SU-DHL-6 (cell line): Measurements from ENCODE around the gene DOK6.

ENCODE experiments used
- H2AFZ ChIP-seq: fragments of 200-600 bp; sonication (generic); 2 replicates; pipeline ENCODE4 v1.6.1; 2014; ENCODE audit warnings: low read depth, mild to moderate bottlenecking, moderate library complexity, mixed read lengths, antibody characterized with exemption, low read length; ENCODE audit not compliant: severe bottlenecking
- H3F3A ChIP-seq: fragments of 200-600 bp; shearing (Covaris generic); 2 replicates; pipeline ENCODE4 v1.6.0; 2016; ENCODE audit warnings: antibody characterized with exemption, mild to moderate bottlenecking; ENCODE audit not compliant: insufficient read depth
- H3K27ac ChIP-seq: fragments of 200-600 bp; sonication (generic); 2 replicates; pipeline ENCODE4 v1.5.1; 2016; ENCODE audit warnings: low read depth, mild to moderate bottlenecking, low read length, moderate library complexity, mixed read lengths
- H3K27me3 ChIP-seq: fragments of 200-600 bp; sonication (generic), shearing (Covaris generic); 2 replicates; pipeline ENCODE4 v1.6.0; 2014; ENCODE audit warnings: mild to moderate bottlenecking, low read length
- H3K36me3 ChIP-seq: fragments of 200-600 bp; sonication (generic); 2 replicates; pipeline ENCODE4 v1.6.1; 2014; ENCODE audit warnings: mild to moderate bottlenecking, low read length, mixed read lengths
- H3K4me2 ChIP-seq: fragments of 300-600, 200-600 bp; shearing (Covaris generic), sonication (generic); 2 replicates; pipeline ENCODE4 v1.6.0; 2014; ENCODE audit warnings: low read length, low read depth, mild to moderate bottlenecking; ENCODE audit not compliant: poor library complexity, severe bottlenecking
- H3K4me3 ChIP-seq: fragments of 200-600 bp; sonication (generic); 2 replicates; pipeline ENCODE4 v1.5.1; 2014; ENCODE audit warnings: antibody characterized with exemption, low read length, mild to moderate bottlenecking, mixed read lengths; ENCODE audit not compliant: insufficient read depth, poor library complexity, severe bottlenecking
- H3K79me2 ChIP-seq: fragments of 200-600 bp; sonication (generic); 2 replicates; pipeline ENCODE4 v1.6.1; 2014; ENCODE audit warnings: mild to moderate bottlenecking, low read length, moderate library complexity; ENCODE audit not compliant: insufficient read depth
- H3K9ac ChIP-seq: fragments of 200-600 bp; sonication (generic); 2 replicates; pipeline ENCODE4 v1.7.0; 2014; ENCODE audit warnings: mild to moderate bottlenecking, low read length
- H3K9me2 ChIP-seq: fragments of 200-600 bp; sonication (generic); replicated peaks from 2 replicates; pipeline ENCODE4 v1.6.1; 2014; ENCODE audit warnings: low read length; ENCODE audit not compliant: insufficient read depth
- H3K9me3 ChIP-seq: fragments of 200-600 bp; sonication (generic); 2 replicates; pipeline ENCODE4 v1.6.1; 2014; ENCODE audit warnings: low read length, mixed read lengths; ENCODE audit not compliant: insufficient read depth
- H4K20me1 ChIP-seq: fragments of 200-600 bp; sonication (generic); 2 replicates; pipeline ENCODE4 v1.6.1; 2014; ENCODE audit warnings: low read depth, mild to moderate bottlenecking, antibody characterized with exemption, low read length, moderate library complexity, mixed read lengths
- EZH2phosphoT487 ChIP-seq: fragments of 200-600 bp; sonication (generic), shearing (Covaris generic); conservative IDR thresholded peaks from 2 replicates; pipeline ENCODE4 v1.6.1; 2018; ENCODE audit warnings: mild to moderate bottlenecking, antibody characterized with exemption, low read length, moderate library complexity, mixed read lengths
- TF ChIP-seq, protein P1 (sequence below): fragments of 200-600 bp; sonication (generic); IDR thresholded peaks from one replicate; pipeline ENCODE4 v1.5.1; 2017; ENCODE audit warnings: antibody characterized with exemption, mild to moderate bottlenecking, low read length, moderate library complexity; ENCODE audit not compliant: insufficient read depth, poor library complexity, severe bottlenecking

The DOK6 gene

DNA sequence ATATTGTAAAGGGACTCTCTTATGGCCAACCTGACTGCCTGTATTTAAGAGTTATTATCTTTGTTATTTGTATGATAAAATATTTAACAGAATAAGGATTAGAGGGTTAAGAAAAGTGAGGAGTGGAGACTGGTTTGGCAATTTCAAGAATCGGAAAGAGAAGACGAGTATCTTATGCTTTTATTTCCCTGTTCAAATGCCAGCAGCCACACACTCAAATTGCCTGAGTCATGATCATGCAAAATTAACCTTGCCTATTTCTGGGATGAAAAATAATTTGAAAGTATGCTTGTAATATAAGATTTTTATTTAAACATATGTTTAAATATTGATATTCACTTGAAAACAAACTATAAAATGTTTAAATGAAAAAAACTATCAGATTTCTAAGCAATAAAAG is 358.4 kb downstream of the DOK6 start:
- Histone ChIP-seq H3K36me3 (no peaks in the 10 kb centered on the region), H3K9me2 (no peaks in the 10 kb centered on the region), H3F3A (no peaks in the 10 kb centered on the region), H3K9me3 (no peaks in the 10 kb centered on the region), H3K27ac (no peak overlapping the region), H3K27me3 (no peaks in the 10 kb centered on the region), H3K9ac (no peak overlapping the region), H2AFZ (no peak overlapping the region), H4K20me1 (no peaks in the 10 kb centered on the region), H3K79me2 (no peaks in the 10 kb centered on the region), H3K4me3 (no peak overlapping the region), H3K4me2 (no peak overlapping the region)
- TF ChIP-seq, protein P1, sequence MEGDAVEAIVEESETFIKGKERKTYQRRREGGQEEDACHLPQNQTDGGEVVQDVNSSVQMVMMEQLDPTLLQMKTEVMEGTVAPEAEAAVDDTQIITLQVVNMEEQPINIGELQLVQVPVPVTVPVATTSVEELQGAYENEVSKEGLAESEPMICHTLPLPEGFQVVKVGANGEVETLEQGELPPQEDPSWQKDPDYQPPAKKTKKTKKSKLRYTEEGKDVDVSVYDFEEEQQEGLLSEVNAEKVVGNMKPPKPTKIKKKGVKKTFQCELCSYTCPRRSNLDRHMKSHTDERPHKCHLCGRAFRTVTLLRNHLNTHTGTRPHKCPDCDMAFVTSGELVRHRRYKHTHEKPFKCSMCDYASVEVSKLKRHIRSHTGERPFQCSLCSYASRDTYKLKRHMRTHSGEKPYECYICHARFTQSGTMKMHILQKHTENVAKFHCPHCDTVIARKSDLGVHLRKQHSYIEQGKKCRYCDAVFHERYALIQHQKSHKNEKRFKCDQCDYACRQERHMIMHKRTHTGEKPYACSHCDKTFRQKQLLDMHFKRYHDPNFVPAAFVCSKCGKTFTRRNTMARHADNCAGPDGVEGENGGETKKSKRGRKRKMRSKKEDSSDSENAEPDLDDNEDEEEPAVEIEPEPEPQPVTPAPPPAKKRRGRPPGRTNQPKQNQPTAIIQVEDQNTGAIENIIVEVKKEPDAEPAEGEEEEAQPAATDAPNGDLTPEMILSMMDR = no peak
- no peak for TF ChIP-seq EZH2phosphoT487

DNA sequence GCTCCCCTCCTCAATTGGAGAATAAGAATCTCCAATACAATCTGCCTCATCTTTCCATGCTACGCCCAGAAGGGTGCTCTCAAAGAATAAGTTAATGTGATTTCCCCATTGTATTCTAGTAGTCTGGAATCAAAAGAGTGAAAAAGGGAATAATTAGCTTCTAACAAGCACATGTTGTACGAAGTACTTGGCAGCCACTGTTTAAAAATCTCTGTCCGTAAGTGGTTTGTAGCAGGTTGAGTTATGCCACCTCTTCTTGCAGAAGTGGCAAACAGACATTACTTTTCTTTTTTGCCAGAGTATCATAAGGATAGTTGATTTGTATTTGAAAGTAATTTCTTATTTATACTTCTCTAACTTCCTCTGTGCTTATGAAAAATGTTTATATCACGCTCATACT is 362.3 kb downstream of the DOK6 start:
- Histone ChIP-seq H3K9me2 (no peaks in the 10 kb centered on the region), H3F3A (no peaks in the 10 kb centered on the region), H2AFZ (no peak overlapping the region), H3K4me2 (no peak overlapping the region), H3K4me3 (no peak overlapping the region), H4K20me1 (no peaks in the 10 kb centered on the region), H3K27me3 (no peaks in the 10 kb centered on the region), H3K36me3 (no peaks in the 10 kb centered on the region), H3K9me3 (no peaks in the 10 kb centered on the region), H3K9ac (no peak overlapping the region), H3K79me2 (no peaks in the 10 kb centered on the region), H3K27ac (no peak overlapping the region)
- TF ChIP-seq, protein P1 = no peak
- no peak for TF ChIP-seq EZH2phosphoT487

DNA sequence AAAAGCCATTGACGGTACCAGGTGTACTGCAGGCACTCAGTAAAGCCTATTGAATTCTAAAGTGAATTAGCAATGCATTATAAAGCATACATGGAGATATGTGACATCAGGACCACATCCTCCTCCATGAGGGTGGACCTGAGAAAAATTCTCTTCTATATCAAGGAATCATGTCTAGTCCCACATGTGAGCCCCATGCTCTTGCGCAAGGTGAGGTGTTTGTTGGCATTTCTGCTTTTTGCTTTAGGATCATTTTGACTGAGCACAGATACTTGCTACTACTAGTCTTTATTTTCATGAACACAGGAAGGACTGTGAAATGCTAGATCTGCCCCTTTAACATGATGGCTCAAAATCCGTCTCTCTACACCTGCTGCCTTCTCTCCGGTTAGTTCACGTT is 363.1 kb downstream of the DOK6 start:
- Histone ChIP-seq H3K27ac (no peak overlapping the region), H3K79me2 (no peaks in the 10 kb centered on the region), H3K36me3 (no peaks in the 10 kb centered on the region)

More for the DNA sequence above, 363.1 kb downstream of the DOK6 start:
- no peaks in the 10 kb centered on the region for H3K9me3 ChIP-seq
- no peaks in the 10 kb centered on the region for H3F3A ChIP-seq
- no peak overlapping the region for H3K4me2 ChIP-seq
- TF ChIP-seq, protein P1 = no peak
- TF ChIP-seq EZH2phosphoT487 = no peak
- H3K27me3 ChIP-seq = no peaks in the 10 kb centered on the region
- H3K4me3 ChIP-seq = no peak overlapping the region
- no peaks in the 10 kb centered on the region for H4K20me1 ChIP-seq
- no peak overlapping the region for H2AFZ ChIP-seq
- no peak overlapping the region for H3K9ac ChIP-seq
- no peaks in the 10 kb centered on the region for H3K9me2 ChIP-seq
